PC-3 (cell line): ENCODE measurements around the gene ATMIN. TPM values are rescaled to one million over a fixed set of nuclear protein-coding genes. Genes with fewer than 3 reads are reported as not detected.

ENCODE experiments used
- ATAC-seq: fragments of 200-7000 bp; cut with Tn5 transposase; 2 replicates; pipeline ENCODE4 v1.9.1; 2020; ENCODE audit warnings: mild to moderate bottlenecking, moderate library complexity
- BruUV-seq: library from RNA; stranded (reverse); fragments of 400-500 nt; replicated peaks from 2 replicates; lab custom pipeline; 2021; lab: Mats Ljungman, UMichigan
- CTCF ChIA-PET: fragments of 300-600 bp; sonication (Branson Sonifier 250); formaldehyde crosslinking; loops from one replicate; lab custom pipeline; 2022; ENCODE audit warnings: antibody characterized with exemption; lab: Charles Lee
- POLR2A ChIA-PET: fragments of 300-600 bp; sonication (Branson Sonifier 250); formaldehyde crosslinking; loops from one replicate; lab custom pipeline; 2022; ENCODE audit warnings: antibody characterized with exemption; ENCODE audit not compliant: unreplicated experiment; lab: Charles Lee
- DNase-seq: peaks from one replicate; pipeline ENCODE4 v3.0.0-alpha.2; 2015
- H2AFZ ChIP-seq: fragments of 300-600 bp; sonication (generic); 2 replicates; pipeline ENCODE4 v1.6.0; 2016; ENCODE audit warnings: antibody characterized with exemption, low read length
- H3F3A ChIP-seq: fragments of 300-600 bp; sonication (generic); one replicate; pipeline ENCODE4 v1.6.0; 2017; ENCODE audit warnings: antibody characterized with exemption, low read length, control low read depth, mild to moderate bottlenecking; ENCODE audit not compliant: unreplicated experiment
- H3K27ac ChIP-seq: fragments of 300-600 bp; sonication (generic); 2 replicates; pipeline ENCODE4 v1.5.1; 2016; ENCODE audit warnings: mild to moderate bottlenecking, low read length
- H3K27me3 ChIP-seq: fragments of 300-600 bp; sonication (generic); 2 replicates; pipeline ENCODE4 v1.6.1; 2016; ENCODE audit warnings: low read length, mixed read lengths
- H3K36me3 ChIP-seq: fragments of 300-600 bp; sonication (generic); 2 replicates; pipeline ENCODE4 v1.6.1; 2016; ENCODE audit warnings: low read depth, mixed run types, low read length, mixed read lengths
- H3K4me1 ChIP-seq: fragments of 300-600 bp; sonication (generic); 2 replicates; pipeline ENCODE4 v1.5.1; 2016; ENCODE audit warnings: low read length; ENCODE audit not compliant: insufficient read depth
- H3K4me2 ChIP-seq: fragments of 300-600 bp; sonication (generic); 2 replicates; pipeline ENCODE4 v1.6.0; 2016; ENCODE audit warnings: low read length
- H3K4me3 ChIP-seq: fragments of 300-600 bp; sonication (generic); 2 replicates; pipeline ENCODE4 v1.5.1; 2016; ENCODE audit warnings: mild to moderate bottlenecking, low read length, mixed read lengths
- H3K79me2 ChIP-seq: fragments of 300-600 bp; sonication (generic); 2 replicates; pipeline ENCODE4 v1.6.1; 2017; ENCODE audit warnings: low read length, mixed read lengths
- H3K9ac ChIP-seq: fragments of 300-600 bp; sonication (generic); 2 replicates; pipeline ENCODE4 v1.6.0; 2016; ENCODE audit warnings: mild to moderate bottlenecking, low read length
- H3K9me2 ChIP-seq: fragments of 300-600 bp; sonication (generic); replicated peaks from 2 replicates; pipeline ENCODE4 v1.6.1; 2016; ENCODE audit warnings: mixed run types, low read length, mixed read lengths
- H3K9me3 ChIP-seq: fragments of 300-600 bp; sonication (generic); 2 replicates; pipeline ENCODE4 v1.6.1; 2016; ENCODE audit warnings: low read length, mixed read lengths
- H4K20me1 ChIP-seq: fragments of 300-600 bp; sonication (generic); 2 replicates; pipeline ENCODE4 v1.6.1; 2016; ENCODE audit warnings: low read length, mixed read lengths
- EZH2 ChIP-seq: fragments of 300-600 bp; sonication (generic); IDR thresholded peaks from one replicate; pipeline ENCODE4 v1.6.1; 2017; ENCODE audit warnings: antibody characterized with exemption, mild to moderate bottlenecking, low read length; ENCODE audit not compliant: unreplicated experiment
- EZH2phosphoT487 ChIP-seq: fragments of 300-600 bp; sonication (generic); IDR thresholded peaks from 2 replicates; pipeline ENCODE4 v1.6.1; 2018; ENCODE audit warnings: mild to moderate bottlenecking, antibody characterized with exemption, low read length, borderline replicate concordance
- intact Hi-C: fragments of 100-400 bp; cut with micrococcal nuclease; formaldehyde crosslinking; loops from 2 replicates; pipeline ENCODE4 v1.9.0; 2023
- total RNA-seq: library from RNA; depleted of rRNA; stranded (reverse); fragments of >200 nt; gene quantifications from 2 replicates; pipeline ENCODE4 v1.2.3, GENCODE V29; 2014
- TF ChIP-seq, protein P1 (sequence below): fragments of 300-600 bp; sonication (generic); conservative IDR thresholded peaks from 2 replicates; pipeline ENCODE4 v1.5.1; 2017; ENCODE audit warnings: antibody characterized with exemption, low read depth, mild to moderate bottlenecking, low read length

ATMIN gene
- total RNA-seq, 1 experiment from 2014 or later = 35.4 TPM

DNA sequence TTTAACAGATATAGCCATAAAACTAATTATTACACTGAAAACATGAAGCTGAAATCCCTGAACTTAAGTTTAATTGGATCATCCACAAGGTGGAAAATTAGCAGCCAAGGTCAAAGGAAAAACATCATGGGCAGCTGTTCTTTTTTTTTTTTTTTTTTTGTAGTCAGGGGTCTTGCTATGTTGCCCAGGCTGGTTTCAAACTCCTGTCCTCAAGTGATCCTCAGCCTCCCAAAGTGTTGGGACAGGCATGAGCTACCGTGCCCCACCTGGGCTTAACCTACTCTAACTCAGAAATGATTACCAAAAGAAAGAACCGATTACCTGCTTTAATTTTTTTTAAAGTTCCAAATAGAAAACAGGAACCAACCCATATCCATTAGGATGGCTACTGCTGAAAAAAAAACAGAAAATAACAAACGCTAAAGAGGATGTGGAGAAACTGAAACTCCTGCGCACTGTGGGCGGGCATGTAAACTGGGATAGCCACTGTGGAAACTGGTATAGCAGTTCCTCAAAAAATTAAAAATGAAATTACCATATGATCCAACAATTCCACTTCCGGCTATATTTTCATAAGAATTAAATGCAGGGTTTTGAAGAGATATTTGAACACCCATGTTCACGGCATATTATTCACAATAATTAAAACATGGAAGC is 37.5 kb upstream of the ATMIN start:
- Histone ChIP-seq H3K27ac (no peak overlapping the region), H3K4me1 (peaks cover 8% of the 10 kb centered on the region; the same call in 1 of the 2 replicates), H3K27me3 (no peaks in the 10 kb centered on the region), H4K20me1 (no peaks in the 10 kb centered on the region), H3K36me3 (no peaks in the 10 kb centered on the region; the same call in 1 of the 2 replicates), H3K9me2 (no peaks in the 10 kb centered on the region), H2AFZ (no peak overlapping the region), H3K9ac (no peak overlapping the region), H3K4me3 (no peak overlapping the region), H3K4me2 (no peak overlapping the region), H3F3A (no peaks in the 10 kb centered on the region), H3K9me3 (no peaks in the 10 kb centered on the region), H3K79me2 (peaks cover 93% of the 10 kb centered on the region)
- CTCF ChIA-PET = interaction anchor here (0.7 kb wide), 1 partner anchor 68 kb away, joined by 9 read pairs; no protein-coding TSS in a partner anchor
- DNase-seq = no peak
- intact Hi-C loops = no loop called here
- TF ChIP-seq, protein P1, sequence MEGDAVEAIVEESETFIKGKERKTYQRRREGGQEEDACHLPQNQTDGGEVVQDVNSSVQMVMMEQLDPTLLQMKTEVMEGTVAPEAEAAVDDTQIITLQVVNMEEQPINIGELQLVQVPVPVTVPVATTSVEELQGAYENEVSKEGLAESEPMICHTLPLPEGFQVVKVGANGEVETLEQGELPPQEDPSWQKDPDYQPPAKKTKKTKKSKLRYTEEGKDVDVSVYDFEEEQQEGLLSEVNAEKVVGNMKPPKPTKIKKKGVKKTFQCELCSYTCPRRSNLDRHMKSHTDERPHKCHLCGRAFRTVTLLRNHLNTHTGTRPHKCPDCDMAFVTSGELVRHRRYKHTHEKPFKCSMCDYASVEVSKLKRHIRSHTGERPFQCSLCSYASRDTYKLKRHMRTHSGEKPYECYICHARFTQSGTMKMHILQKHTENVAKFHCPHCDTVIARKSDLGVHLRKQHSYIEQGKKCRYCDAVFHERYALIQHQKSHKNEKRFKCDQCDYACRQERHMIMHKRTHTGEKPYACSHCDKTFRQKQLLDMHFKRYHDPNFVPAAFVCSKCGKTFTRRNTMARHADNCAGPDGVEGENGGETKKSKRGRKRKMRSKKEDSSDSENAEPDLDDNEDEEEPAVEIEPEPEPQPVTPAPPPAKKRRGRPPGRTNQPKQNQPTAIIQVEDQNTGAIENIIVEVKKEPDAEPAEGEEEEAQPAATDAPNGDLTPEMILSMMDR = no peak
- no peak for TF ChIP-seq EZH2phosphoT487
- TF ChIP-seq EZH2 = no peak
- POLR2A ChIA-PET = no interaction called here
- no TSS peak for BruUV-seq
- ATAC-seq = no peak

DNA sequence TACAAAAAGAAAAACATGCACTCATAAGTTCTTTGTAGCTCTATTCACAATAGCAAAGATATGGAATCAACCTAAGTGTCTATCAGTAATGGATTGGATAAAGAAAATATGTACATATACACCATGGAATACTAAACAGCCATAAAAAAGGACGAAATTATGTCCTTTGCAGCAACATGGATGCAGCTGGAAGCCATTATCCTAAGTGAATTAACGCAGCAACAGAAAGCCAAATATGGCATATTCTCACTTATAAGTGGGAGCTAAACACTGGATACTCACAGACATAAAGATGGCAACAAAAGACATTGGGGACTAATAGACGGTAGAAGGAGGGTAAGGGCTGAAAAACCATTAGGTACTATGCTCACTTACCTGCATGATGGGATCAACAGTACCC is 34.8 kb upstream of the ATMIN start:
- CTCF ChIA-PET = no interaction called here
- Histone ChIP-seq H3K27ac (no peak overlapping the region), H3K4me3 (no peak overlapping the region), H3K9me2 (no peaks in the 10 kb centered on the region), H3K9me3 (no peaks in the 10 kb centered on the region), H3K4me2 (no peak overlapping the region), H3K36me3 (no peaks in the 10 kb centered on the region), H4K20me1 (peaks cover 16% of the 10 kb centered on the region; the same call in 1 of the 2 replicates), H3K27me3 (no peaks in the 10 kb centered on the region), H2AFZ (no peak overlapping the region), H3K4me1 (peaks cover 5% of the 10 kb centered on the region; the same call in 1 of the 2 replicates), H3F3A (no peaks in the 10 kb centered on the region), H3K79me2 (peaks cover 99% of the 10 kb centered on the region), H3K9ac (no peak overlapping the region)
- POLR2A ChIA-PET = no interaction called here
- BruUV-seq = no TSS peak
- ATAC-seq (no peak), DNase-seq (no peak)
- TF ChIP-seq EZH2 = no peak
- TF ChIP-seq, protein P1 = no peak
- intact Hi-C loops = no loop called here

DNA sequence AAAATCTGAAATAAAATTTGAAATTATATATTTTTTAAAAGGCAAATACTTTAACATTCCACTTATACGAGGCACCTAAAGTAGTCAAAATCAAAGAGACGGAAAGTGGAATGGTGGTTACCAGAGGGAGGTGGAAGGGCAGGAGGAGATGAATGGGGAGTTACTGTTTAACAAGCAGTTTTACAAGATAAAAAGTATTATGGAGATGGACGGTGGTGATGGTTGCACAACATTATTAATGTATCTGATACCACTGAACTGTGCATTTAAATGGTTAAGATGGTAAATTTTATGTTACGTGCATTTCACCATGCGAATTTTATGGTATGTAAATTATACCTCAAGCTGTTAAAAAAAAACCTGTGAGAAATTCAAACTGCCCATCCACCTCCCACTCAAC is 34.3 kb upstream of the ATMIN start:
- no peak for DNase-seq
- peaks cover 5% of the 10 kb centered on the region; the same call in 1 of the 2 replicates for H3K4me1 ChIP-seq
- ATAC-seq = no peak
- peaks cover 18% of the 10 kb centered on the region; the same call in 1 of the 2 replicates for H4K20me1 ChIP-seq
- no TSS peak for BruUV-seq
- no peaks in the 10 kb centered on the region for H3F3A ChIP-seq
- POLR2A ChIA-PET = no interaction called here
- H3K9me2 ChIP-seq = no peaks in the 10 kb centered on the region
- CTCF ChIA-PET = no interaction called here
- peaks cover 99% of the 10 kb centered on the region for H3K79me2 ChIP-seq
- no peak overlapping the region for H3K4me3 ChIP-seq
- H3K27me3 ChIP-seq = no peaks in the 10 kb centered on the region
- no peaks in the 10 kb centered on the region for H3K9me3 ChIP-seq
- no peak overlapping the region for H3K4me2 ChIP-seq
- TF ChIP-seq EZH2phosphoT487 = no peak
- TF ChIP-seq, protein P1 = no peak
- TF ChIP-seq EZH2 = no peak
- intact Hi-C loops = no loop called here
- no peak overlapping the region for H2AFZ ChIP-seq
- no peak overlapping the region for H3K27ac ChIP-seq
- H3K9ac ChIP-seq = no peak overlapping the region
- H3K36me3 ChIP-seq = no peaks in the 10 kb centered on the region
